PC-3 (cell line): Measurements from ENCODE around the gene MAD1L1. TPM values are rescaled to one million over a fixed set of nuclear protein-coding genes. Genes with fewer than 3 reads are reported as not detected.

Experiments used
- ATAC-seq: fragments of 200-7000 bp; cut with Tn5 transposase; 2 replicates; pipeline ENCODE4 v1.9.1; 2020; ENCODE audit warnings: mild to moderate bottlenecking, moderate library complexity
- BruUV-seq: library from RNA; stranded (reverse); fragments of 400-500 nt; replicated peaks from 2 replicates; lab custom pipeline; 2021; lab: Mats Ljungman, UMichigan
- CTCF ChIA-PET: fragments of 300-600 bp; sonication (Branson Sonifier 250); formaldehyde crosslinking; loops from one replicate; lab custom pipeline; 2022; ENCODE audit warnings: antibody characterized with exemption; lab: Charles Lee
- POLR2A ChIA-PET: fragments of 300-600 bp; sonication (Branson Sonifier 250); formaldehyde crosslinking; loops from one replicate; lab custom pipeline; 2022; ENCODE audit warnings: antibody characterized with exemption; ENCODE audit not compliant: unreplicated experiment; lab: Charles Lee
- DNase-seq: peaks from one replicate; pipeline ENCODE4 v3.0.0-alpha.2; 2015
- H2AFZ ChIP-seq: fragments of 300-600 bp; sonication (generic); 2 replicates; pipeline ENCODE4 v1.6.0; 2016; ENCODE audit warnings: antibody characterized with exemption, low read length
- H3F3A ChIP-seq: fragments of 300-600 bp; sonication (generic); one replicate; pipeline ENCODE4 v1.6.0; 2017; ENCODE audit warnings: antibody characterized with exemption, low read length, control low read depth, mild to moderate bottlenecking; ENCODE audit not compliant: unreplicated experiment
- H3K27ac ChIP-seq: fragments of 300-600 bp; sonication (generic); 2 replicates; pipeline ENCODE4 v1.5.1; 2016; ENCODE audit warnings: mild to moderate bottlenecking, low read length
- H3K27me3 ChIP-seq: fragments of 300-600 bp; sonication (generic); 2 replicates; pipeline ENCODE4 v1.6.1; 2016; ENCODE audit warnings: low read length, mixed read lengths
- H3K36me3 ChIP-seq: fragments of 300-600 bp; sonication (generic); 2 replicates; pipeline ENCODE4 v1.6.1; 2016; ENCODE audit warnings: low read depth, mixed run types, low read length, mixed read lengths
- H3K4me1 ChIP-seq: fragments of 300-600 bp; sonication (generic); 2 replicates; pipeline ENCODE4 v1.5.1; 2016; ENCODE audit warnings: low read length; ENCODE audit not compliant: insufficient read depth
- H3K4me2 ChIP-seq: fragments of 300-600 bp; sonication (generic); 2 replicates; pipeline ENCODE4 v1.6.0; 2016; ENCODE audit warnings: low read length
- H3K4me3 ChIP-seq: fragments of 300-600 bp; sonication (generic); 2 replicates; pipeline ENCODE4 v1.5.1; 2016; ENCODE audit warnings: mild to moderate bottlenecking, low read length, mixed read lengths
- H3K79me2 ChIP-seq: fragments of 300-600 bp; sonication (generic); 2 replicates; pipeline ENCODE4 v1.6.1; 2017; ENCODE audit warnings: low read length, mixed read lengths
- H3K9ac ChIP-seq: fragments of 300-600 bp; sonication (generic); 2 replicates; pipeline ENCODE4 v1.6.0; 2016; ENCODE audit warnings: mild to moderate bottlenecking, low read length
- H3K9me2 ChIP-seq: fragments of 300-600 bp; sonication (generic); replicated peaks from 2 replicates; pipeline ENCODE4 v1.6.1; 2016; ENCODE audit warnings: mixed run types, low read length, mixed read lengths
- H3K9me3 ChIP-seq: fragments of 300-600 bp; sonication (generic); 2 replicates; pipeline ENCODE4 v1.6.1; 2016; ENCODE audit warnings: low read length, mixed read lengths
- H4K20me1 ChIP-seq: fragments of 300-600 bp; sonication (generic); 2 replicates; pipeline ENCODE4 v1.6.1; 2016; ENCODE audit warnings: low read length, mixed read lengths
- CTCF ChIP-seq: fragments of 300-600 bp; sonication (generic); conservative IDR thresholded peaks from 2 replicates; pipeline ENCODE4 v1.5.1; 2017; ENCODE audit warnings: antibody characterized with exemption, low read depth, mild to moderate bottlenecking, low read length
- EZH2 ChIP-seq: fragments of 300-600 bp; sonication (generic); IDR thresholded peaks from one replicate; pipeline ENCODE4 v1.6.1; 2017; ENCODE audit warnings: antibody characterized with exemption, mild to moderate bottlenecking, low read length; ENCODE audit not compliant: unreplicated experiment
- EZH2phosphoT487 ChIP-seq: fragments of 300-600 bp; sonication (generic); IDR thresholded peaks from 2 replicates; pipeline ENCODE4 v1.6.1; 2018; ENCODE audit warnings: mild to moderate bottlenecking, antibody characterized with exemption, low read length, borderline replicate concordance
- intact Hi-C: fragments of 100-400 bp; cut with micrococcal nuclease; formaldehyde crosslinking; loops from 2 replicates; pipeline ENCODE4 v1.9.0; 2023
- total RNA-seq: library from RNA; depleted of rRNA; stranded (reverse); fragments of >200 nt; gene quantifications from 2 replicates; pipeline ENCODE4 v1.2.3, GENCODE V29; 2014

The MAD1L1 gene
- total RNA-seq, 1 experiment from 2014 or later, result 88.4 TPM

GRCh38 chr7:1973321-1974251, 259.2 kb downstream of the MAD1L1 start:
- no peaks in the 10 kb centered on the region for H3K27me3 ChIP-seq
- H3F3A ChIP-seq, result no peaks in the 10 kb centered on the region
- ChIA-PET POLR2A (no interaction called here), CTCF (no interaction called here)
- H3K9me2 ChIP-seq, result no peaks in the 10 kb centered on the region
- no peak for TF ChIP-seq EZH2phosphoT487
- no peak for TF ChIP-seq CTCF
- TF ChIP-seq EZH2, result no peak
- H3K4me1 ChIP-seq, result no peaks in the 10 kb centered on the region
- intact Hi-C loops, result no loop called here
- no peak overlapping the region for H2AFZ ChIP-seq
- H3K79me2 ChIP-seq, result no peaks in the 10 kb centered on the region
- no peaks in the 10 kb centered on the region for H4K20me1 ChIP-seq
- no peaks in the 10 kb centered on the region for H3K36me3 ChIP-seq
- no peaks in the 10 kb centered on the region for H3K9me3 ChIP-seq
- H3K9ac ChIP-seq, result no peak overlapping the region
- ATAC-seq (no peak), DNase-seq (no peak)
- H3K27ac ChIP-seq, result no peak overlapping the region
- no TSS peak for BruUV-seq
- H3K4me3 ChIP-seq, result no peak overlapping the region
- H3K4me2 ChIP-seq, result no peak overlapping the region

- no peak overlapping the region for H3K4me2 ChIP-seq
- H3K27ac ChIP-seq, result no peak overlapping the region
- TF ChIP-seq EZH2 (no peak), CTCF (no peak), EZH2phosphoT487 (no peak)
- no peaks in the 10 kb centered on the region for H3F3A ChIP-seq
- no peaks in the 10 kb centered on the region for H3K9me2 ChIP-seq
- H3K36me3 ChIP-seq, result no peaks in the 10 kb centered on the region
- no TSS peak for BruUV-seq
- no peak overlapping the region for H3K4me3 ChIP-seq
- H3K9me3 ChIP-seq, result no peaks in the 10 kb centered on the region
- no peak for DNase-seq
- no peaks in the 10 kb centered on the region for H3K4me1 ChIP-seq
- no peaks in the 10 kb centered on the region for H4K20me1 ChIP-seq
- CTCF ChIA-PET, result no interaction called here
- POLR2A ChIA-PET, result no interaction called here
- no peak overlapping the region for H3K9ac ChIP-seq
- no peak for ATAC-seq
- intact Hi-C loops, result no loop called here
- H2AFZ ChIP-seq, result no peak overlapping the region
- H3K27me3 ChIP-seq, result no peaks in the 10 kb centered on the region
- H3K79me2 ChIP-seq, result no peaks in the 10 kb centered on the region
Observed at GRCh38 chr7:1972744-1973143, 260.0 kb downstream of the MAD1L1 start.

- Histone ChIP-seq H3K4me3 (no peak overlapping the region), H3K4me1 (no peaks in the 10 kb centered on the region), H3F3A (no peaks in the 10 kb centered on the region), H3K4me2 (no peak overlapping the region), H2AFZ (no peak overlapping the region), H3K9ac (no peak overlapping the region), H3K79me2 (no peaks in the 10 kb centered on the region), H3K9me2 (no peaks in the 10 kb centered on the region), H4K20me1 (no peaks in the 10 kb centered on the region), H3K27ac (no peak overlapping the region), H3K27me3 (no peaks in the 10 kb centered on the region), H3K9me3 (no peaks in the 10 kb centered on the region), H3K36me3 (no peaks in the 10 kb centered on the region)
- ATAC-seq (no peak), DNase-seq (no peak)
- no peak for TF ChIP-seq EZH2
- TF ChIP-seq EZH2phosphoT487, result no peak
- no peak for TF ChIP-seq CTCF
- CTCF ChIA-PET, result no interaction called here
- no TSS peak for BruUV-seq
- intact Hi-C loops, result no loop called here
- POLR2A ChIA-PET, result no interaction called here
Observed at GRCh38 chr7:1971946-1972654, 260.6 kb downstream of the MAD1L1 start.
